Measurements from ENCODE around the gene DUSP18.
"Not testable (repeated sequence)": the region's sequence is repeated elsewhere in the genome, so short reads cannot be mapped to it uniquely, and the experiment has no call there.

Gene DUSP18

GRCh38 chr22:30667494-30668385 is at the start of gene DUSP18:
TSS of gene DUSP18 (minus strand) at chr22:30667875. CDS start at chr22:30664003, 3,872 bp downstream.
- DNase-seq, result peak; percentile 91

GRCh38 chr22:30714062-30714461 is 46.4 kb upstream of the DUSP18 start:
- DNase-seq, result no peak

GRCh38 chr22:30712094-30712493 is 44.4 kb upstream of the DUSP18 start:
- DNase-seq, result no peak

- not testable (repeated sequence) for DNase-seq
Observed at GRCh38 chr22:30709980-30710379, 42.3 kb upstream of the DUSP18 start.

GRCh38 chr22:30705710-30706651 is 38.3 kb upstream of the DUSP18 start:
- no peak for DNase-seq

GRCh38 chr22:30704978-30705377 is 37.3 kb upstream of the DUSP18 start:
- DNase-seq, result no peak

- DNase-seq, result no peak
Observed at GRCh38 chr22:30702856-30703255, 35.2 kb upstream of the DUSP18 start.

GRCh38 chr22:30701872-30702271 is 34.2 kb upstream of the DUSP18 start:
- no peak for DNase-seq

GRCh38 chr22:30697975-30698374 is 30.3 kb upstream of the DUSP18 start:
- DNase-seq, result peak; percentile 54

- no peak for DNase-seq
Observed at GRCh38 chr22:30695871-30696655, 28.4 kb upstream of the DUSP18 start.

GRCh38 chr22:30695351-30695851 is 27.7 kb upstream of the DUSP18 start:
- DNase-seq, result no peak

- no peak for DNase-seq
Observed at GRCh38 chr22:30694640-30695350, 27.1 kb upstream of the DUSP18 start, which contains the start of gene OSBP2. TSS of gene OSBP2 (plus strand) at chr22:30694874. CDS start at chr22:30694910, 36 bp downstream.

- DNase-seq, result peak; percentile 30
Observed at GRCh38 chr22:30694171-30694639, 26.5 kb upstream of the DUSP18 start.

GRCh38 chr22:30691204-30691603 is 23.5 kb upstream of the DUSP18 start:
- no peak for DNase-seq

- no peak for DNase-seq
Observed at GRCh38 chr22:30689622-30690021, 21.9 kb upstream of the DUSP18 start.

- no peak for DNase-seq
Observed at GRCh38 chr22:30687358-30687757, 19.7 kb upstream of the DUSP18 start.

GRCh38 chr22:30685178-30685577 is 17.5 kb upstream of the DUSP18 start:
- no peak for DNase-seq

- no peak for DNase-seq
Observed at GRCh38 chr22:30681831-30682230, 14.2 kb upstream of the DUSP18 start.

GRCh38 chr22:30680991-30681770 is 13.5 kb upstream of the DUSP18 start:
- no peak for DNase-seq

- DNase-seq, result not testable (repeated sequence)
Observed at GRCh38 chr22:30679895-30680690, 12.4 kb upstream of the DUSP18 start.
